Stimulated activated CD4-positive, alpha-beta T cell treated with anti-CD3 and anti-CD28 coated beads, Interleukin-15, amount 100 ng/mL, for 48 hours (primary cell): ENCODE measurements around the gene OLFML2A.
"Not testable (repeated sequence)": the region's sequence is repeated elsewhere in the genome, so short reads cannot be mapped to it uniquely, and the experiment has no call there.

Experiments used
- DNase-seq, 2 donors: peaks; one replicate each; pipeline ENCODE4 v3.0.0-alpha.2; 2020; ENCODE audit warnings: low read depth in 2 of 2

Gene OLFML2A

DNA sequence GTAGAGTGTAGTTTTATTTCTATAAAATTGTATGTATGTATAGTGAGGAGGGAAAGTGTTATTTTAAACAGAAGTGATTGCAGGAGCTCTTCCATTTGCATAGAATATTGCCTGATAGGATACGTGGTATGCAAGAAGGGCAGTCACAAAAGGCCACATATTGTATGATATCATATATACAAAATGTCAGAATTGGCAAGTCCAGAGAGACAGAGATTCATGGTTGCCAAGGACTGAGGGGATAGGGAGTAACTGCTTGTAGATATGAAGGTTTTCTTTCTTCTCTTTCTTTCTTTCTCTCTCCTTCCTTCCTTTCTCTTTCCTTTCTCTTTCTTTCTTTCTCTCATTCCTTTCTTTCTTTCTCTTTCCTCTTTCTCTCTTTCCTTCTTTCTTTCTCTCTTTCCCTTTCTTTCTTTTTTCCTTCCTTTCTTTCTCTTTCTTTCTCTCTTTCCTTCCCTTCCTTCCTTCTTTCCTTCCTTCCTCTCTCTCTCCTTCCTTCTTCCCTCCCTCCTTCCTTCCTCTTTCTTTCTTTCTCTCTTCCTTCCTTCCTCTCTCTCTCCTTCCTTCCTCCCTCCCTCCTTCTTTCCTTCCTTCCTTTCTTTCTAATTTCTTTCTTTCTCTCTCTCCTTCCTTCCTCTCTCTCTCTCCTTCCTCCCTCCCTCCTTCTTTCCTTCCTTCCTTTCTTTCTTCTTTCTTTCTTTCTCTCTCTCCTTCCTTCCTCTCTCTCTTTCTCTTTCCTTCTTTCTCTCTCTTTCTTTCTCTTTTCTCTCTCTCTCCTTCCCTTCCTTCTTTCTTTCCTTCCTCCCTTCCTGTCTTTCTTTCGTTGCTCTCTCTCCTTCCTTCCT, 51.8 kb downstream of the OLFML2A start:
- DNase-seq = no peak

GRCh38 chr9:124829334-124829669, 52.4 kb downstream of the OLFML2A start:
- DNase-seq = no peak

DNA sequence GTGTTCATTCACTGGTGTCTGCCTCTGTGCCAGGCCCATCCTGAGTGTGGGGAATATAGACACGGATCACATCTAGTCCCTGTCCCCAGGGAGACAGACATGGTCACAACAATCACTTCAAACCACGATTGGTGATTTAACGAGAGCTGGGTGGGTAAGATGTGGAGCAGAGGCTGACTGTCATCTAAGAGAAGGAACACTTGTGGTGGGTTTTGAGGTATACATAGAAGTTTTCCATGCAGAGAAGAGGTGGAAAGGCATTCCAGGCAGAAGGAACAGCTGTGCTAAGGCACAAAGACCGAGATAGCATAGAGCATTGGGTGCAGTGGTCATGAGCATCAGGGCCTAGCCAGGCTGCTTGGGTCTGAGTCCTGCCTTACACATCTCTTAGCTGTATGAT, 53.7 kb downstream of the OLFML2A start:
- DNase-seq = no peak

DNA sequence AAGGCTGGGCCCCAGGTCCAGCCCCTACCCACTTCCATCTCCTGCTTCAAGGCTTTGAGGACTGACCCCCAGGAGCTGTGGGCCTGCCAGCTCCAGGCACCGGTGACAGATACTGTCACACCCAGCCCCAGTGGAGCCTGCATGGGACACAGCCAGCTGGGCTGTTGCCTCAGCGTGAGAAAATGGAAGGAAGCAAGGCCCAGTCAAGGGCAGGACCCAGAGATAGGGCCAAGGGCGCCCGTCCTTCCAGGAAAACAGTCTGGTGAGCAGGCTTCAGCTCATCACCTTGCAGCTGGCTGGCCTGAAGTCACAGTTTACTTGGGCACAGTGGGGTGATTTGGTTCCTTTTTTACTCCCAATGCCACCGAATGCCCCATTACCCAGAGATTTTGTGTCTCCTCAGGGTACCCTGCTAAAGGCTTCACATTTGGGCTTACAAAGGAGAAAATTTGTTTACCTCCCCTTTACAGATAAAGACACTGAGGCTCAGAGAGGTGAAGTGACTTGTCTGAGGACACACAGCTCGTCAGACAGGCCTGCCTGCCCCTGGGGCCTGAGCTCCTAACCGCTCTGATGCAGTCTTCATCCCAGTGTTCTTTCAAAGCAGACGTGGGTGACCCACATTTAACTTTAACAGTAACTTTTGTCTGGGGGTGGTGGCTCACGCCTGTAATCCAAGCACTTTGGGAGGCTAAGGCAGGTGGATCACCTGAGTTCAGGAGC, 54.9 kb downstream of the OLFML2A start:
- no peak for DNase-seq

DNA sequence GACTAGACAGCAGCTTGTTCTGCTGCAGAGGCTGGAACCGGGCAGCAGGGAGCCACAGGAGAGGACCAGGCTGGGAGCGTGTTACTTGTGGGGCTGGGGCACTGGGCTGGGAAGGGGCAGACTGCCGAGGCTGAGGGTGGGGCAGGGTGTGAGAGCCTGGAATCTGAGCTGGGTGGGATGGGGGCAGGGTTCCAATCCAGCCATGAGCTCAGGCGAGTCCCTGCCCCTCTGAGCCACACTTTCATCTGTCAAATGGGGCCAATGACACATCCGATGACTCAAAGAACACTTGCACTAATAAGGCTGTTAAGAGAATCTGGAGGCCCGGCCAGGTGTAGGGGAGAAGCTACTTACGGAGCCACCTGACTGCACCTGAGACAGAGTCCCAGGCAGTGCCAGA, 57.7 kb downstream of the OLFML2A start:
- no peak for DNase-seq

DNA sequence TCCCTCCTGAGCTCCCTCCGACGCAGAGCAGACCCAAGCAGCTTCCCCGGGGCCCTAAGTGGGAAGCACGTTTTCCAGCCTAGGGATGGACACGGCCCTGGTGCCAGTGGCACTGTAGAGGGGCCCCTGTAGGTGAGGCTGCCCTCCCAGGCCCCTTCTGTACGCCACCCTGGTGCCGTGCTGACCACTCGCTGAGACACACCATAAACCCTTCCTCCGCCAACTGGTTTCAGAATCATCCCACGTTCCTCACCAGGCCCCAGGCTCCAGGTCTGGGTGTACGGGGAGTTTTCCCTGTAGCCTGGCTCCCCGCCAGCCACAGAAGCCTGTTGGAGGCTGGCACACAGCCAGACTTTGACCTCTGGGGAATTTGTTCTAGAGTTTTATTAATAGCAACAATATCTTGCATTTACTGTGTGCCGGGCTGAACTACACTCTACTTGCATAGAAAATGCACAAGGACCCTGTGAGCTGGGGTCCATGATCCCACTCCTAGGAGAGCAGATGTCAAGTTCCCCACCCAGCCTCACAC, 58.2 kb downstream of the OLFML2A start:
- DNase-seq = no peak

DNA sequence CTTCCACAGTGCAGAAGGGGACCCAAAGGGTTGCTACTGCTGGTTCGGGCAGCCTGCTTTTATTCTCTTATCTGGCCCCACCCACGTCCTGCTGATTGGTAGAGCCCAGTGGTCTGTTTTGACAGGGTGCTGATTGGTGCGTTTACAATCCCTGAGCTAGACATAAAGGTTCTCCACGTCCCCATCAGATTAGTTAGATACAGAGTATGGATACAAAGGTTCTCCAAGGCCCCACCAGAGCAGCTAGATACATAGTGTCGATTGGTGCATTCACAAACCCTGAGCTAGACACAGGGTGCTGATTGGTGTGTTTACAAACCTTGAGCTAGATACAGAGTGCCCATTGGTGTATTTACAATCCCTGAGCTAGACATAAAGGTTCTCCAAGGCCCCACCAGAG, 61.2 kb downstream of the OLFML2A start:
- DNase-seq = not testable (repeated sequence)

DNA sequence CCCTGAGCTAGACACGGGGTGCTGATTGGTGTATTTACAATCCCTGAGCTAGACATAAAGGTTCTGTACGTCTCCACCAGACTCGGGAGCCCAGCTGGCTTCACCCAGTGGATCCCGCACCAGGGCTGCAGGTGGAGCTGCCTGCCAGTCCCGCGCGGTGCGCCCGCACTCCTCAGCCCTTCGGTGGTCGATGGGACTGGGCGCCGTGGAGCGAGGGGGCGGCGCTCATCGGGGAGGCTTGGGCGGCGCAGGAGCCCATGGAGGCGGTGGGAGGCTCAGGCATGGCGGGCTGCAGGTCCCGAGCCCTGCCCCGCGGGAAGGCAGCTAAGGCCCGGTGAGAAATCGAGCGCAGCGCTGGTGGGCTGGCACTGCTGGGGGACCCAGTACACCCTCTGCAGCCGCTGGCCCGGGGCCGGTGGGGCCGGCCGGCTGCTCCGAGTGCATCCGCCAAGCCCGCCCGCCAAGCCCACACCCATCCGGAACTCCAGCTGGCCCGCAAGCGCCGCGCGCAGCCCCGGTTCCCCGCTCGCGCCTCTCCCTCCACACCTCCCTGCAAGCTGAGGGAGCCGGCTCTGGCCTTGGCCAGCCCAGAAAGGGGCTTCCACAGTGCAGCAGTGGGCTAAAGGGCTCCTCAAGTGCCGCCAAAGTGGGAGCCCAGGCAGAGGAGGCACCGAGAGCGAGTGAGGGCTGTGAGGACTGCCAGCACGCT, 61.8 kb downstream of the OLFML2A start:
- not testable (repeated sequence) for DNase-seq

DNA sequence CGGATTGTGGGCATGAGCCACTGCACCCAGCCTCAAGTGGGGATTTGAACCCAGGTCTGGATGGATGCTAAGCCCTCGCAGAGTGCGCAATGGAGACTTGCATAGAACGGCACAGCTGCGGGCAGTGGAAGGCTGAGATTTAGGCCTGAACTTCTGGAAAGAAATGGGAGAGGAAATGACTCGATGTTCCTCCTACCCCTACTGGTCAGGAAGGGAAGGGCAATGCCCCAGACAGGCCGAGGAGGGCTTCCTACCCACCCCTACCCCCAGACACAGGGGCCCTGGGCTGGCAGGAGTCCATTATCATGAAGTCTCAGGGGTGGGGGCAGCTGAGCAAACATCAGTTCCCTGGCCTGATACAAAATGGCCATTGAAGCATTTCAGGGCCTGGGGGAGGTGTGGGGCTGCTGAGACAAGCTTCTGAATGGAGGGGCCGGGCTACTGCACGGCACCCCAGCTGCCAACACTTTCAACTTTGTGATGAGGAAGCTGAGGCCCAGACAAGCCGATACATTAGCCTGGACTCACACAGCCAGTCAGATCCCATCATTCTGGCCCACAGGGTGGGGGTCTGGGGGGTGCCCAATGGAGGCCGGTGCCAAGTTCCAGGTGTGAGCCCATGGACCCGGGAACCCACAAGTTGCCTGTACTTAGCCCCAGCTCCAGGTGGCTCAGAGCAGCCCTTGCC, 62.8 kb downstream of the OLFML2A start:
- DNase-seq = no peak

DNA sequence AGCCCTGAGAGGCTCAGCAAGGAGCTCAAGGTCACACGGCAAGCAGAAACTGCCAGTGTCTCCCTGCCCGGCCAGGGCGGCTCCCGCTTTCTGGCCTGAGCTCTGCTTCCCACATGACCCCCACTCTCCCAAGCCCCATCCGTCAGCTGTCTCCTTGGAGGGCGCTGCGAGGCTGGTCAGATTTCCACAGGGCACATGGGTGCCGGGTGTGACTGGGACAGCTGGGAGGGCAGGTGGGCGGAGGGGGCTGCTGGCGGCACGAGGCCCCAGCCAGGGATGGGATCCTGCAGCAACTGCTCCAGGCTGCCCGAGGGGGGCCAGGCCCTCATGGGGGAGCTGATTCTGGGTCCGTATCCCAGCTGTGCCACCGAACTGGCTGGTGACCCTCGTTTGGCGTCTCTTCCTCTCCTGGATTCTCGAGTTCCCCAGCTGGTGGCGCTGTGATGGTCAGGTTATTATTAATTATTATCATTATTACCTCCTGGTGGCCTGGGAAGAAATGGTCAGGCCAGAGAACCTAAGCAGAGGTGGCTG, 63.4 kb downstream of the OLFML2A start:
- DNase-seq = no peak

GRCh38 chr9:124841075-124841821, 64.3 kb downstream of the OLFML2A start:
- DNase-seq = no peak

GRCh38 chr9:124843456-124844034, 66.6 kb downstream of the OLFML2A start:
- no peak for DNase-seq

DNA sequence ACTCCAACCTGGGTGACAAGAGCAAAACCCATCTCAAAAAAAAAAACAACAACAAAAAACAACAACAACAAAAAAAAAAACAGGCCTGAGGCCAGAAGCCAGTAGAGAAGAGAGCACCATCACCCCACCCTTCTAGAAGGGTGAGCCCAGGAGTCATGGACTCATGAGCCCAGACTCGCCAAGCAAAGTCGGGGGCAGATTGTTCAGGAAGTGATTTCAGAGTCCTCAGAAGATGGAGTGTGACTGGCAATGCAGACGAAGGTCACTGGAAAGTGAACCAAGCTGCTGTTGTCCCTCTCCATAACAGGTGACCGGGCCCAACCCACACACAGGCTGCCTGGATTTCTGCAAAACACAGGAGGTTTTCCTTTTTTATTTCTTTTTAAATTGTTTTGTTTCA, 67.4 kb downstream of the OLFML2A start:
- no peak for DNase-seq

- not testable (repeated sequence) for DNase-seq
Measured at GRCh38 chr9:124846467-124846866, 69.5 kb downstream of the OLFML2A start.

- DNase-seq = no peak
Measured at GRCh38 chr9:124846969-124847368, 70.0 kb downstream of the OLFML2A start.

DNA sequence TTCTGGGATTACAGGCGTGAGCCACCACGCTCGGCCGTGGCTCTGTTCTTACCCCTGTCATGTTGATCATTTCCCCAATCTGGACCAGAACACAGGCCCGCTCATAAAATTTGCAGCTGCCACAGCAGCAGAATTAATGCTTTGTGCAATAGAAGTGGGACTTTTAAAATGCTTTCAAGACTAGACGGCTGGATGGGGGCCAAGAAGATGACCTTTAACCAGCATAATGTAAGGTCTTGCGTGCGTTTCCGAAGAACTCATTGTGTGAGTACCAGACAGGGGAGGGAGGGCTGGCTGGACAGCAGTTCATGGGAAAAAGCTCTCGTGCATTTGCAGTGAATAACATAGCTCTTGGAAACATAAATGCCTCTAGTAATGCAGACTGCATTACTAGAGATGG, 72.9 kb downstream of the OLFML2A start:
- DNase-seq = no peak

- DNase-seq = no peak
Measured at GRCh38 chr9:124852121-124852828, 75.3 kb downstream of the OLFML2A start.

DNA sequence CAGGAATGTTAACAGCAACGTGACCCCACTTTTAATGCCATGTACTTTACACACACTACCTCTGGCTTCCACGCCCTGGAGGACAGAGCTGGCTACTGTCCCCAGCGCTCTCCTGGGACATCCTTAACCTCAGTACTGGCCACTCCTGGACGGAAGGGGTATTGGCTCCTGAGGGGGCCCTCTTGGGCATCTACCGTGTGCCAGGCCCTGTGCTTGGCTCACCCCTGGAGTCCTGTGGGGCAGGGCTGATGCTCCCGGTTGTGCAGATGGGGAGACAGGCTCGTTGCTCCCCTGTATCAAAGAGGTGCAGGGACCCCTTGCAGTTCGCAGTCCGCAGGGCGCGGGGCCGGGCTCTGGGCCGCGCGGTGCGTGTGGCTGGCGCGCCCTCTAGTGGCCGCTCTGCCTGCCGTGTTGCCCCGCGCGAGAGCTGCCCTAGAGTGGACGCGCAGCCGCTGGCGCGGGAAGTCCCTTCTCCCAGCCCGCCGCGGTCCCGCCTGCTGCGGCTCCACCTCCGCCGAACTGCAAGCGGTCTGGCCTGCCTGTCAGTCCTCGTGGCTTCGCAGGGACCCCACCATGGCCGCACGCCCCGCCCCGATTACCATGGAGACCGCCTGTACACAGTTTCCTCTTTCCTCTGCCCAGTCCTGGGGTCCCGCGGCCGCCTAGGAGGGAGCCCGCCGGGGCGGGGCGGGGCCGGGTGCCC, 76.0 kb downstream of the OLFML2A start, which contains the start of gene WDR38:
WDR38 (plus strand) TSS at position 632 of the 703 bp plus-strand sequence. CDS start 72 bp downstream, outside the sequence.
- DNase-seq = peak in 1 of 2 donors; percentile 60

GRCh38 chr9:124853605-124854143, 76.7 kb downstream of the OLFML2A start:
- DNase-seq = no peak
